Measurements from ENCODE around the gene PIEZO2. TPM values are rescaled to one million over a fixed set of nuclear protein-coding genes. Genes with fewer than 3 reads are reported as not detected.
A peak's percentile ranks its signal among the peaks of the same experiment; 100 is the strongest.

PIEZO2 gene
- total and polyA plus RNA-seq, 4 donors: 2.6 to 233 (median 18.8) TPM

GRCh38 chr18:11024928-11025669 lies 124.3 kb downstream of the PIEZO2 start:
- Histone ChIP-seq H3K36me3 (ENCODE audit: control insufficient read depth in 4 of 4, insufficient read depth in 4 of 4, low read length in 4 of 4) (peaks cover 0 to 24% (median 8%) of the 10 kb centered on the region in 4 donors), H3K4me1 (ENCODE audit: control insufficient read depth in 5 of 5, insufficient read depth in 5 of 5, low read length in 5 of 5) (peaks cover 0 to 16% (median 10%) of the 10 kb centered on the region in 5 donors), H3K9ac (ENCODE audit: insufficient read depth in 1 of 2, low read length in 2 of 2) (no peak overlapping the region), H3K4me3 (no peak overlapping the region), H3K9me3 (ENCODE audit: control insufficient read depth in 4 of 4, insufficient read depth in 3 of 4, low read length in 3 of 4) (no peaks in the 10 kb centered on the region), H3K27me3 (ENCODE audit: control insufficient read depth in 3 of 3, insufficient read depth in 3 of 3, low read length in 2 of 3) (no peaks in the 10 kb centered on the region), H3K27ac (ENCODE audit: low read depth in 1 of 2, low read length in 1 of 2) (no peak overlapping the region)
- 67 to 79% methylated on average over 13 of the region's 13 CpGs for WGBS, 2 donors
- ATAC-seq (ENCODE audit: insufficient read depth, low FRiP score) (no peak), DNase-seq (peak in 2 of 3 donors; percentile 30 to 37)
- TF ChIP-seq, protein P1, sequence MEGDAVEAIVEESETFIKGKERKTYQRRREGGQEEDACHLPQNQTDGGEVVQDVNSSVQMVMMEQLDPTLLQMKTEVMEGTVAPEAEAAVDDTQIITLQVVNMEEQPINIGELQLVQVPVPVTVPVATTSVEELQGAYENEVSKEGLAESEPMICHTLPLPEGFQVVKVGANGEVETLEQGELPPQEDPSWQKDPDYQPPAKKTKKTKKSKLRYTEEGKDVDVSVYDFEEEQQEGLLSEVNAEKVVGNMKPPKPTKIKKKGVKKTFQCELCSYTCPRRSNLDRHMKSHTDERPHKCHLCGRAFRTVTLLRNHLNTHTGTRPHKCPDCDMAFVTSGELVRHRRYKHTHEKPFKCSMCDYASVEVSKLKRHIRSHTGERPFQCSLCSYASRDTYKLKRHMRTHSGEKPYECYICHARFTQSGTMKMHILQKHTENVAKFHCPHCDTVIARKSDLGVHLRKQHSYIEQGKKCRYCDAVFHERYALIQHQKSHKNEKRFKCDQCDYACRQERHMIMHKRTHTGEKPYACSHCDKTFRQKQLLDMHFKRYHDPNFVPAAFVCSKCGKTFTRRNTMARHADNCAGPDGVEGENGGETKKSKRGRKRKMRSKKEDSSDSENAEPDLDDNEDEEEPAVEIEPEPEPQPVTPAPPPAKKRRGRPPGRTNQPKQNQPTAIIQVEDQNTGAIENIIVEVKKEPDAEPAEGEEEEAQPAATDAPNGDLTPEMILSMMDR (IDR thresholded peaks at IDR 0.05; ENCODE audit: control extremely low read depth, extremely low read depth): no peak

DNA sequence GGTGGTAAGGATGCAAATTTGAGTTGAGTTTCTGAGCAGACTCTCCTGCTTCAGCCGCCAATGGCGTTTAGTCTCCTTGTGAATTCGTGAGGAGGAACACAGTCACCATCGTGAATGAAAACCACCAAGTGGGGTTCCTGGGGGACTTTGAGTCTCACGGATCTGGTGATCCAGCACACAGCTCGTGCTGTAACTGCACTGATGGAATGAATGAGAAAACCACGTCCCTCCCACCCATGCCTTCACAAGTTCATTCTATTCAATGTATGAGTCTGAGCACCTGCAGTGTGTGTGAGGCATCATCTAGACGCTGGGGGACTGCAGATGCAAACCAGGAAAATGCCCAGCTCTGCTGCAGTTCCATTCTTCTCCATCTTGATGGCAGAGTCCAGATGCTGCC lies 127.9 kb downstream of the PIEZO2 start:
- 76 to 80% methylated on average over 8 of the region's 8 CpGs for WGBS, 2 donors
- H3K27ac ChIP-seq (ENCODE audit: low read depth in 1 of 2, low read length in 1 of 2): no peak overlapping the region
- H3K4me3 ChIP-seq: no peak overlapping the region
- H3K9me3 ChIP-seq (ENCODE audit: control insufficient read depth in 4 of 4, insufficient read depth in 3 of 4, low read length in 3 of 4): no peaks in the 10 kb centered on the region
- DNase-seq (no peak), ATAC-seq (ENCODE audit: insufficient read depth, low FRiP score) (no peak)
- TF ChIP-seq, protein P1 (IDR thresholded peaks at IDR 0.05; ENCODE audit: control extremely low read depth, extremely low read depth): no peak
- peaks cover 0 to 22% (median 11%) of the 10 kb centered on the region in 5 donors for H3K4me1 ChIP-seq (ENCODE audit: control insufficient read depth in 5 of 5, insufficient read depth in 5 of 5, low read length in 5 of 5)
- H3K27me3 ChIP-seq (ENCODE audit: control insufficient read depth in 3 of 3, insufficient read depth in 3 of 3, low read length in 2 of 3): no peaks in the 10 kb centered on the region
- peaks cover 0 to 20% (median 6%) of the 10 kb centered on the region in 4 donors for H3K36me3 ChIP-seq (ENCODE audit: control insufficient read depth in 4 of 4, insufficient read depth in 4 of 4, low read length in 4 of 4)
- H3K9ac ChIP-seq (ENCODE audit: insufficient read depth in 1 of 2, low read length in 2 of 2): no peak overlapping the region

- H3K4me1 ChIP-seq (ENCODE audit: control insufficient read depth in 5 of 5, insufficient read depth in 5 of 5, low read length in 5 of 5): peaks cover 0 to 22% (median 11%) of the 10 kb centered on the region in 5 donors
- H3K9ac ChIP-seq (ENCODE audit: insufficient read depth in 1 of 2, low read length in 2 of 2): no peak overlapping the region
- ATAC-seq (ENCODE audit: insufficient read depth, low FRiP score) (no peak), DNase-seq (peak in 1 of 3 donors; percentile 33)
- H3K9me3 ChIP-seq (ENCODE audit: control insufficient read depth in 4 of 4, insufficient read depth in 3 of 4, low read length in 3 of 4): no peaks in the 10 kb centered on the region
- 71 to 73% methylated on average over 6 of the region's 6 CpGs for WGBS, 2 donors
- peaks cover 0 to 20% (median 6%) of the 10 kb centered on the region in 4 donors for H3K36me3 ChIP-seq (ENCODE audit: control insufficient read depth in 4 of 4, insufficient read depth in 4 of 4, low read length in 4 of 4)
- TF ChIP-seq, protein P1 (IDR thresholded peaks at IDR 0.05; ENCODE audit: control extremely low read depth, extremely low read depth): no peak
- no peak overlapping the region for H3K4me3 ChIP-seq
- no peaks in the 10 kb centered on the region for H3K27me3 ChIP-seq (ENCODE audit: control insufficient read depth in 3 of 3, insufficient read depth in 3 of 3, low read length in 2 of 3)
- no peak overlapping the region for H3K27ac ChIP-seq (ENCODE audit: low read depth in 1 of 2, low read length in 1 of 2)
These were observed 128.4 kb downstream of the PIEZO2 start for GRCh38 chr18:11020877-11021414.
